K562 (cell line): ENCODE results near the gene DSP. TPM values are rescaled to one million over a fixed set of nuclear protein-coding genes. Genes with fewer than 3 reads are reported as not detected.
A peak's percentile ranks its signal among the peaks of the same experiment; 100 is the strongest.

Experiments used
- CHD4 ChIP-seq: fragments of 200-600 bp; sonication (generic); IDR thresholded peaks from 3 replicates; pipeline ENCODE4 v1.6.1; 2012; ENCODE audit warnings: low read depth, mild to moderate bottlenecking, mixed read lengths, low read length, inconsistent platforms; ENCODE audit not compliant: insufficient read depth, insufficient replicate concordance, poor library complexity, severe bottlenecking
- FOXP1 ChIP-seq: sonication (generic); formaldehyde crosslinking; IDR thresholded peaks from 2 replicates; pipeline ENCODE4 v1.8.0; 2022; ENCODE audit warnings: mild to moderate bottlenecking, missing genetic modification reagents
- KDM1A ChIP-seq, 2 experiments: fragments of 450-650 bp; IDR thresholded peaks; 2 replicates each; pipeline ENCODE4 v1.6.1; 2016; ENCODE audit warnings: mild to moderate bottlenecking in 2 of 2
- MAFG ChIP-seq: fragments of 450-650 bp; conservative IDR thresholded peaks from 2 replicates; pipeline ENCODE4 v1.6.1; 2016; ENCODE audit warnings: missing genetic modification characterization, missing compliant biosample characterization
- MCM5 ChIP-seq: fragments of 450-650 bp; IDR thresholded peaks from 2 replicates; pipeline ENCODE4 v1.6.1; 2016; ENCODE audit warnings: low read depth
- NCOA1 ChIP-seq: fragments of 450-650 bp; IDR thresholded peaks from 2 replicates; pipeline ENCODE4 v1.6.1; 2016; ENCODE audit warnings: low read depth
- SMAD3 ChIP-seq: fragments of 450-650 bp; formaldehyde crosslinking; conservative IDR thresholded peaks from 2 replicates; pipeline ENCODE4 v1.4.0; 2020; ENCODE audit warnings: mild to moderate bottlenecking
- SREBF2 ChIP-seq: sonication (generic); formaldehyde crosslinking; IDR thresholded peaks from 2 replicates; pipeline ENCODE4 v1.4.0; 2020; ENCODE audit warnings: mild to moderate bottlenecking, missing genetic modification reagents
- SRSF9 ChIP-seq: fragments of 200-400 bp; formaldehyde crosslinking; IDR thresholded peaks from 2 replicates; pipeline ENCODE4 v1.6.1; 2017; ENCODE audit warnings: low read depth, low read length, borderline replicate concordance
- TRIM28 ChIP-seq: fragments of 450-650 bp; IDR thresholded peaks from 2 replicates; pipeline ENCODE4 v1.6.1; 2017
- ZNF583 ChIP-seq: fragments of 250-450 bp; sonication (Bioruptor Pico); IDR thresholded peaks from 2 replicates; pipeline ENCODE4 v1.4.0; 2020
- polyA plus RNA-seq, 8 experiments: library from polyadenylated mRNA; depleted of rRNA in 4 of 8; stranded (reverse) in 5 of 8; unstranded in 3 of 8; fragments of >200 nt; fragmentation: Nextera tagmentation in 2 of 8; fragmentation: Illumina TruSeq in 1 of 8; extraction: Ambion mirVana in 2 of 8; extraction: Trizol in 1 of 8; gene quantifications; 2 replicates each; pipeline versions ENCODE4 v1.2.1 to v1.2.3, GENCODE V29; 2011 to 2014; ENCODE audit warnings: inconsistent platforms in 1 of 8, missing spikeins in 1 of 8
- total RNA-seq, 7 experiments: library from RNA; depleted of rRNA in 6 of 7; stranded (reverse); fragments of >200 nt in 6 of 7; fragmentation: Illumina TruSeq in 2 of 7; extraction: Trizol in 2 of 7; gene quantifications; 2 replicates each; pipeline versions ENCODE4 v1.2.1 to v1.2.3, GENCODE V29; 2011 to 2021; ENCODE audit warnings: low replicate concordance in 1 of 7
- TF ChIP-seq, protein P1 (sequence below), 2 experiments: fragments of 450-650 bp; IDR thresholded peaks; 2 replicates each; pipeline ENCODE4 v1.6.1; 2016; ENCODE audit warnings: mild to moderate bottlenecking in 2 of 2, borderline replicate concordance in 1 of 2, low read depth in 1 of 2, moderate library complexity in 1 of 2
- TF ChIP-seq, protein P2 (sequence below), 2 experiments: fragments of 450-650 bp in 1 of 2; sonication (generic) in 1 of 2; formaldehyde crosslinking in 1 of 2; IDR thresholded peaks in 1 of 2; conservative IDR thresholded peaks in 1 of 2; 2 replicates each; pipeline versions ENCODE4 v1.6.1 to v1.8.1; 2016 to 2023; ENCODE audit warnings: mild to moderate bottlenecking in 2 of 2, moderate library complexity in 2 of 2, inconsistent platforms in 1 of 2, missing genetic modification reagents in 1 of 2
- TF ChIP-seq, protein P3 (sequence below): fragments of 250-450 bp; sonication (Bioruptor Pico); IDR thresholded peaks from 2 replicates; pipeline ENCODE4 v1.8.0; 2021; ENCODE audit warnings: mild to moderate bottlenecking, moderate library complexity
- TF ChIP-seq, protein P4 (sequence below): fragments of 450-650 bp; formaldehyde crosslinking; IDR thresholded peaks from 2 replicates; pipeline ENCODE4 v1.4.0; 2020; ENCODE audit warnings: mild to moderate bottlenecking

The DSP gene
- total and polyA plus RNA-seq, 9 of the 15 experiments (the other 6 are each of a cell fraction or from before 2014, with no cell fraction given): under 0.01 to 0.24 (median 0.03) TPM; not detected in 2

DNA sequence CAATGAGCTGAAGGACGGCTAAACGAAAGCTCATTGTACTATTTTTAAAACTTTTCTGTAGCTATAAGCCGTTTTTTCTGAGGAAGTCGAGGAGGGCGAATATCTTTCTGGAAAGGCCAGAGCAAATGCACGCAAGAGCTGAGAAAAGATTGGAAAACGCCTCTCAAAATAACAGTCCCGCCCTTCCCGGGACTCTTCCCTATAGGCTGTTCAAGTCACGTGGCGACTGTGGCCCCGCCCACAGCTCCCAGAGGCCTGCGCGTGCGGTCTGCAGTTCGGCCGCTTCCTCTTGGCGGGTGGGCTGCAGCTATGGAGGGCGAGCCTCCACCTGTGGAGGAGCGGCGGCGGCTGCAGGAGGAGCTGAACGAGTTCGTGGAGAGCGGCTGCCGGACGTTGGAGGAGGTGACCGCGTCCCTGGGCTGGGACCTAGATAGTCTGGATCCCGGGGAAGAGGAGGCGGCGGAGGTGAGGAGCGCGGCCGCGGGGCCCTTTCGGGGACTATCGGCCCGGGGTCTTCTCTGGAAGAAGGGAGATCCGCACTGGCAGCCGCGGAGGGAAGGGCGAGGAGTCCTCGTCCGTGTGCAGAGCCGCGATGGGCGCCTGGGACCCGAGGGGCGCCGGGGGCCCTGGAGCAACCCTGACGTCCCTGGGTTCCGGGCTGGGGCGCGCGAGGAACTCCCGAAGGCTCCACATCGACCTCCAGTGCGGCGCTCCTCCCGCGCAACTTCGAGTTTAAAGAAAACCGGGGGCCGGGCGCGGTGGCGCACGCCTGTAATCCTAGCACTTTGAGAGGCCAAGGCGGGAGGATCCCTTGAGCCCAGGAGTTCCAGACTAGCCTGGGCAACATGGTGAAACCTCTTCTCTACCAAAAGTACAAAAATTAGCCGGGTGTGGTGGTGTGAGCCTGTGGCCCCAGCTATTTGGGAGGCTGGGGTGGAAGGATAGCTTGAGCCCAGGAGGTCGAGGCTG lies 48.8 kb downstream of the DSP start, which contains the start of gene SNRNP48 (continued):
- TF ChIP-seq, protein P1, sequence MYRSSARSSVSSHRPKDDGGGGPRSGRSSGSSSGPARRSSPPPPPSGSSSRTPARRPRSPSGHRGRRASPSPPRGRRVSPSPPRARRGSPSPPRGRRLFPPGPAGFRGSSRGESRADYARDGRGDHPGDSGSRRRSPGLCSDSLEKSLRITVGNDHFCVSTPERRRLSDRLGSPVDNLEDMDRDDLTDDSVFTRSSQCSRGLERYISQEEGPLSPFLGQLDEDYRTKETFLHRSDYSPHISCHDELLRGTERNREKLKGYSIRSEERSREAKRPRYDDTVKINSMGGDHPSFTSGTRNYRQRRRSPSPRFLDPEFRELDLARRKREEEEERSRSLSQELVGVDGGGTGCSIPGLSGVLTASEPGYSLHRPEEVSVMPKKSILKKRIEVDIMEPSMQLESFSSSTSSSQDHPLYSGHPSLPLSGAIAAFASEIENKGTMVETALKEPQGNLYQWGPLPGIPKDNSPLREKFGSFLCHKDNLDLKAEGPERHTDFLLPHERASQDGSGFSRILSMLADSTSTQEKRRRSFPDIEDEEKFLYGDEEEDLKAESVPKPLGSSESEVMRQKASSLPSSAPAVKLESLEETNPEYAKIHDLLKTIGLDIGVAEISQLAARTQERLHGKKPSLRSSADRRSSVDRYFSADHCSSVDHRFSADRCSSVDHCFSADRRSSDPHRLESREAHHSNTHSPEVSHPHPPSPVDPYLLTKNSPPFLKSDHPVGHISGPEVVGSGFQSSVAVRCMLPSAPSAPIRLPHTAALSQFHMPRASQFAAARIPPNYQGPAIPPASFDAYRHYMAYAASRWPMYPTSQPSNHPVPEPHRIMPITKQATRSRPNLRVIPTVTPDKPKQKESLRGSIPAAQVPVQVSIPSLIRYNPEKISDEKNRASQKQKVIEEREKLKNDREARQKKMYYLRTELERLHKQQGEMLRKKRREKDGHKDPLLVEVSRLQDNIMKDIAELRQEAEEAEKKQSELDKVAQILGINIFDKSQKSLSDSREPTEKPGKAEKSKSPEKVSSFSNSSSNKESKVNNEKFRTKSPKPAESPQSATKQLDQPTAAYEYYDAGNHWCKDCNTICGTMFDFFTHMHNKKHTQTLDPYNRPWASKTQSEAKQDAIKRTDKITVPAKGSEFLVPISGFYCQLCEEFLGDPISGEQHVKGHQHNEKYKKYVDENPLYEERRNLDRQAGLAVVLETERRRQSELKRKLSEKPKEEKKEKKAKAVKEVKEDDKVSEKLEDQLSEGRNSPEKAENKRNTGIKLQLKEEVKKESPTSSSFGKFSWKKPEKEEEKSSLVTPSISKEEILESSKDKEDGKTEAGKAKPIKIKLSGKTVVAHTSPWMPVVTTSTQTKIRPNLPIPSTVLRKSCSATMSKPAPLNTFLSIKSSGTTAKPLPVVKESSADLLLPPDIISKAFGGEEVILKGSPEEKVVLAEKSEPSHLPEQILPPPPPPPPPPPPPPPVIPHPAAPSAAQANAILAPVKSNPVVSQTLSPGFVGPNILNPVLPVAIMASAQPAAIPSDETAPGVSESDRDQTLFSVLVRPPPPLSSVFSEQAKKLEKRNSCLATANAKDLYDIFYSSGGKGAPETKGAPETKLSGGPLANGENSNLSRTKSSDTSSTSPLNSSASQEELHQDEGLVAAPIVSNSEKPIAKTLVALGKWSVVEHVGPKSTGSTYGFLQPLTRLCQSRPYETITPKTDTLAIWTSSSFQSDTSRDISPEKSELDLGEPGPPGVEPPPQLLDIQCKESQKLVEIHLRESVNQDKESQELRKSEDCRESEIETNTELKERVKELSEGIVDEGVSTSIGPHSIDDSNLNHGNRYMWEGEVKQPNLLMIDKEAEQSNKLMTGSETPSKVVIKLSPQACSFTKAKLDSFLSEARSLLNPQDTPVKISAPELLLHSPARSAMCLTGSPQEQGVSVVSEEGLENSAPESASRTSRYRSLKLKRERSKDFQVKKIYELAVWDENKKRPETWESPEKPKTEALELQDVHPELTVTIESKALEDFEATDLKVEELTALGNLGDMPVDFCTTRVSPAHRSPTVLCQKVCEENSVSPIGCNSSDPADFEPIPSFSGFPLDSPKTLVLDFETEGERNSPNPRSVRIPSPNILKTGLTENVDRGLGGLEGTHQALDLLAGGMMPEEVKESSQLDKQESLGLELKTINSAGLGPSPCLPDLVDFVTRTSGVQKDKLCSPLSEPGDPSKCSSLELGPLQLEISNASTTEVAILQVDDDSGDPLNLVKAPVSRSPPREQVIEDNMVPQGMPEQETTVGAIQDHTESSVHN (IDR thresholded peaks at IDR 0.05; ENCODE audit: borderline replicate concordance in 1 of 2, low read depth in 1 of 2): no peak
- TF ChIP-seq SRSF9 (no peak), ZNF583 (CRISPR knock-in tag) (no peak; the same call in 1 of the 2 replicates), TRIM28 (peak; percentile 77; the same call in 1 of the 2 replicates), FOXP1 (no peak), MAFG (tag) (no peak), CHD4 (no peak), MCM5 (no peak), NCOA1 (no peak), KDM1A (IDR thresholded peaks at IDR 0.05) (no peak), SMAD3 (CRISPR knock-in tag) (no peak), SREBF2 (CRISPR knock-in tag) (0 out of 2 replicates have a peak, but pooled peaks have one; percentile 38)
- TF ChIP-seq, protein P2, sequence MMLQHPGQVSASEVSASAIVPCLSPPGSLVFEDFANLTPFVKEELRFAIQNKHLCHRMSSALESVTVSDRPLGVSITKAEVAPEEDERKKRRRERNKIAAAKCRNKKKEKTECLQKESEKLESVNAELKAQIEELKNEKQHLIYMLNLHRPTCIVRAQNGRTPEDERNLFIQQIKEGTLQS (IDR thresholded peaks at IDR 0.05): no peak
- TF ChIP-seq, protein P2 (CRISPR knock-in tag; conservative IDR thresholded peaks at IDR 0.05): no peak
- TF ChIP-seq, protein P3, sequence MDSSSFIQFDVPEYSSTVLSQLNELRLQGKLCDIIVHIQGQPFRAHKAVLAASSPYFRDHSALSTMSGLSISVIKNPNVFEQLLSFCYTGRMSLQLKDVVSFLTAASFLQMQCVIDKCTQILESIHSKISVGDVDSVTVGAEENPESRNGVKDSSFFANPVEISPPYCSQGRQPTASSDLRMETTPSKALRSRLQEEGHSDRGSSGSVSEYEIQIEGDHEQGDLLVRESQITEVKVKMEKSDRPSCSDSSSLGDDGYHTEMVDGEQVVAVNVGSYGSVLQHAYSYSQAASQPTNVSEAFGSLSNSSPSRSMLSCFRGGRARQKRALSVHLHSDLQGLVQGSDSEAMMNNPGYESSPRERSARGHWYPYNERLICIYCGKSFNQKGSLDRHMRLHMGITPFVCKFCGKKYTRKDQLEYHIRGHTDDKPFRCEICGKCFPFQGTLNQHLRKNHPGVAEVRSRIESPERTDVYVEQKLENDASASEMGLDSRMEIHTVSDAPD (CRISPR knock-in tag): no peak
- TF ChIP-seq, protein P4, sequence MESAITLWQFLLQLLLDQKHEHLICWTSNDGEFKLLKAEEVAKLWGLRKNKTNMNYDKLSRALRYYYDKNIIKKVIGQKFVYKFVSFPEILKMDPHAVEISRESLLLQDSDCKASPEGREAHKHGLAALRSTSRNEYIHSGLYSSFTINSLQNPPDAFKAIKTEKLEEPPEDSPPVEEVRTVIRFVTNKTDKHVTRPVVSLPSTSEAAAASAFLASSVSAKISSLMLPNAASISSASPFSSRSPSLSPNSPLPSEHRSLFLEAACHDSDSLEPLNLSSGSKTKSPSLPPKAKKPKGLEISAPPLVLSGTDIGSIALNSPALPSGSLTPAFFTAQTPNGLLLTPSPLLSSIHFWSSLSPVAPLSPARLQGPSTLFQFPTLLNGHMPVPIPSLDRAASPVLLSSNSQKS (CRISPR knock-in tag): no peak
